DOHH2 (cell line): ENCODE data around the gene ELF1.

Experiments used
- CTCF ChIP-seq: fragments of 200-600 bp; sonication (generic); IDR thresholded peaks from one replicate; pipeline ENCODE4 v1.5.1; 2014; ENCODE audit warnings: antibody characterized with exemption, mild to moderate bottlenecking, low read depth, low read length; ENCODE audit not compliant: poor library complexity, severe bottlenecking
- EZH2phosphoT487 ChIP-seq: fragments of 200-600 bp; sonication (generic); IDR thresholded peaks from 2 replicates; pipeline ENCODE4 v1.6.1; 2017; ENCODE audit warnings: borderline replicate concordance, mild to moderate bottlenecking, antibody characterized with exemption, low read length, moderate library complexity, mixed read lengths

DNA sequence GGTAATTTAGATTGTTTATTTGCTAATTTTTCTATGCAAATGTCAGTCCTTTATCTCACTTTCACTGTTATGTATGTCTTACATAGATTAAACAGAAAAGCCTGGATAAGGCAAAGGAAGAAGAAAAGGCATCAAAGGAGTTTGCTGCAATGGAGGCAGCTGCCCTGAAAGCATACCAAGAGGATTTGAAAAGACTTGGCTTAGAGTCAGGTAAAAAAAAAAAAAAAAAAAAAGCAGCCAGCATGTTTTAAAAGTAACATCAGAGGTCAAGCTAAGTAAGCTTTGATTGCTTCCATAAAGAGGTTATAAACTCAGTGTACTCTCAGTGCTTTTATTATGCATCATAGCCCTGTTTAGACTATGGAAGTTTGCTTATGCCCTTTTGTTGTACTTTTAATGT, 46.0 kb upstream of the ELF1 start:
- TF ChIP-seq CTCF (no peak), EZH2phosphoT487 (no peak)
